H9 (cell line): ENCODE measurements around the gene PAQR4. TPM values are rescaled to one million over a fixed set of nuclear protein-coding genes. Genes with fewer than 3 reads are reported as not detected.
A peak's percentile ranks its signal among the peaks of the same experiment; 100 is the strongest.

Experiments
- DNase-seq: peaks from one replicate; pipeline ENCODE4 v3.0.0-alpha.2; 2017
- H2AFZ ChIP-seq: one replicate; pipeline ENCODE4 v1.6.1; 2013; ENCODE audit warnings: mild to moderate bottlenecking, low read length, control low read depth, moderate library complexity
- H2AK5ac ChIP-seq: 2 replicates; pipeline ENCODE4 v1.6.1; 2013; ENCODE audit warnings: low read length, control low read depth, mixed read lengths; ENCODE audit not compliant: insufficient read length
- H2BK120ac ChIP-seq: one replicate; pipeline ENCODE4 v1.6.1; 2013; ENCODE audit warnings: low read depth, mild to moderate bottlenecking, low read length, control low read depth, inconsistent platforms; ENCODE audit not compliant: poor library complexity, severe bottlenecking
- H2BK12ac ChIP-seq: 2 replicates; pipeline ENCODE4 v1.6.1; 2013; ENCODE audit warnings: low read length, control low read depth, mixed read lengths, low read depth; ENCODE audit not compliant: insufficient read length
- H2BK15ac ChIP-seq: 2 replicates; pipeline ENCODE4 v1.6.1; 2013; ENCODE audit warnings: low read depth, low read length, control low read depth
- H2BK20ac ChIP-seq: one replicate; pipeline ENCODE4 v1.6.1; 2013; ENCODE audit warnings: low read depth, mild to moderate bottlenecking, low read length, control low read depth, inconsistent platforms; ENCODE audit not compliant: poor library complexity, severe bottlenecking
- H2BK5ac ChIP-seq: 2 replicates; pipeline ENCODE4 v1.6.1; 2013; ENCODE audit warnings: low read length, control low read depth, mixed read lengths; ENCODE audit not compliant: insufficient read length
- H3K14ac ChIP-seq: 2 replicates; pipeline ENCODE4 v1.6.1; 2013; ENCODE audit warnings: low read length, control low read depth; ENCODE audit not compliant: insufficient read depth
- H3K18ac ChIP-seq: 2 replicates; pipeline ENCODE4 v1.6.1; 2013; ENCODE audit warnings: low read depth, mild to moderate bottlenecking, mixed read lengths, low read length, control low read depth; ENCODE audit not compliant: insufficient read length
- H3K23ac ChIP-seq: 2 replicates; pipeline ENCODE4 v1.6.1; 2013; ENCODE audit warnings: low read length, control low read depth, mixed read lengths, low read depth; ENCODE audit not compliant: insufficient read length
- H3K23me2 ChIP-seq: 2 replicates; pipeline ENCODE4 v1.6.1; 2013; ENCODE audit warnings: low read depth, mild to moderate bottlenecking, mixed read lengths, low read length, control low read depth; ENCODE audit not compliant: insufficient read length, poor library complexity, severe bottlenecking
- H3K27ac ChIP-seq: 2 replicates; pipeline ENCODE4 v1.5.1; 2013; ENCODE audit warnings: low read length, control low read depth, mixed read lengths, low read depth; ENCODE audit not compliant: insufficient read length
- H3K27me3 ChIP-seq: 2 replicates; pipeline ENCODE4 v1.6.1; 2013; ENCODE audit warnings: low read length, control low read depth, inconsistent platforms; ENCODE audit not compliant: insufficient read depth
- H3K4ac ChIP-seq: 2 replicates; pipeline ENCODE4 v1.6.1; 2013; ENCODE audit warnings: low read depth, mild to moderate bottlenecking, control low read depth, inconsistent platforms, low read length, moderate library complexity
- H3K4me1 ChIP-seq: 2 replicates; pipeline ENCODE4 v1.6.1; 2013; ENCODE audit warnings: low read length, control low read depth, inconsistent platforms; ENCODE audit not compliant: insufficient read depth
- H3K4me2 ChIP-seq: 2 replicates; pipeline ENCODE4 v1.6.1; 2013; ENCODE audit warnings: low read length, control low read depth, mixed read lengths; ENCODE audit not compliant: insufficient read length, insufficient read depth
- H3K56ac ChIP-seq: 2 replicates; pipeline ENCODE4 v1.6.1; 2013; ENCODE audit warnings: low read depth, mild to moderate bottlenecking, mixed read lengths, low read length, control low read depth; ENCODE audit not compliant: insufficient read length
- H3K79me1 ChIP-seq: 2 replicates; pipeline ENCODE4 v1.6.1; 2013; ENCODE audit warnings: low read depth, mild to moderate bottlenecking, moderate library complexity, low read length, control low read depth, inconsistent platforms; ENCODE audit not compliant: insufficient read depth, poor library complexity, severe bottlenecking
- H3K79me2 ChIP-seq: 2 replicates; pipeline ENCODE4 v1.6.1; 2013; ENCODE audit warnings: low read length, control low read depth, inconsistent platforms; ENCODE audit not compliant: insufficient read depth
- H3K9ac ChIP-seq: 2 replicates; pipeline ENCODE4 v1.6.1; 2013; ENCODE audit warnings: low read length, control low read depth, mixed read lengths; ENCODE audit not compliant: insufficient read length; ENCODE audit errors: extremely low read depth
- H3K9me3 ChIP-seq: one replicate; pipeline ENCODE4 v1.6.1; 2013; ENCODE audit warnings: low read depth, low read length, inconsistent platforms; ENCODE audit not compliant: control insufficient read depth
- H3T11ph ChIP-seq: one replicate; pipeline ENCODE4 v1.6.1; 2013; ENCODE audit warnings: mild to moderate bottlenecking, low read length, control low read depth, inconsistent platforms
- H4K20me1 ChIP-seq: one replicate; pipeline ENCODE4 v1.6.1; 2013; ENCODE audit not compliant: control insufficient read depth, insufficient read length, insufficient read depth
- H4K5ac ChIP-seq: 2 replicates; pipeline ENCODE4 v1.6.1; 2013; ENCODE audit warnings: low read depth, mild to moderate bottlenecking, mixed read lengths, low read length, control low read depth; ENCODE audit not compliant: insufficient read length
- H4K8ac ChIP-seq: replicated peaks from 2 replicates; pipeline ENCODE4 v1.6.1; 2013; ENCODE audit warnings: low read length, control low read depth, mixed read lengths, low read depth; ENCODE audit not compliant: insufficient read length
- H4K91ac ChIP-seq: 2 replicates; pipeline ENCODE4 v1.6.1; 2013; ENCODE audit warnings: low read depth, mild to moderate bottlenecking, moderate library complexity, mixed read lengths, low read length, control low read depth; ENCODE audit not compliant: insufficient read length
- H3K27ac Mint-ChIP-seq, 3 experiments: 2 replicates in 2 of 3; 3 replicates in 1 of 3; pipeline ENCODE4 v1.8.0; 2020 to 2021; ENCODE audit warnings: mixed read lengths in 3 of 3, mild to moderate bottlenecking in 1 of 3, moderate library complexity in 1 of 3
- H3K27me3 Mint-ChIP-seq: 2 replicates; pipeline ENCODE4 v1.8.0; 2021; ENCODE audit warnings: low read depth, mild to moderate bottlenecking, moderate library complexity, mixed read lengths
- H3K36me3 Mint-ChIP-seq, 3 experiments: 2 replicates in 2 of 3; 3 replicates in 1 of 3; pipeline ENCODE4 v1.8.0; 2020 to 2021; ENCODE audit warnings: low read depth in 3 of 3, mixed read lengths in 3 of 3; ENCODE audit not compliant: insufficient read depth in 1 of 3
- H3K4me1 Mint-ChIP-seq, 2 experiments: 2 replicates each; pipeline ENCODE4 v1.8.0; 2020; ENCODE audit warnings: mixed read lengths in 2 of 2
- H3K4me3 Mint-ChIP-seq, 2 experiments: 2 replicates in 1 of 2; 3 replicates in 1 of 2; pipeline ENCODE4 v1.8.0; 2020 to 2021; ENCODE audit warnings: mild to moderate bottlenecking in 2 of 2, mixed read lengths in 2 of 2, moderate library complexity in 1 of 2
- H3K9me3 Mint-ChIP-seq, 2 experiments: 2 replicates in 1 of 2; 3 replicates in 1 of 2; pipeline ENCODE4 v1.8.0; 2020; ENCODE audit warnings: mild to moderate bottlenecking in 2 of 2, mixed read lengths in 2 of 2, moderate library complexity in 1 of 2
- WGBS: extraction: QIAGEN DNeasy Blood & Tissue Kit; methylation state at CpG from one replicate; pipeline ENCODE4 v1.1.7; 2013; ENCODE audit warnings: missing lambda C conversion rate, low lambda C conversion rate, mixed read lengths; ENCODE audit not compliant: insufficient read length; ENCODE audit errors: extremely low coverage; 5-methylcytosine and 5-hydroxymethylcytosine counted together
- total RNA-seq: library from RNA; stranded (reverse); gene quantifications from 2 replicates; pipeline ENCODE4 v1.2.1, GENCODE V29; 2021
- TF ChIP-seq, protein P1 (sequence below): fragments of 200-600 bp; sonication (generic); conservative IDR thresholded peaks from 3 replicates; pipeline ENCODE4 v1.8.0; 2021; ENCODE audit warnings: antibody characterized with exemption, mild to moderate bottlenecking

PAQR4 gene
- total RNA-seq, 1 experiment from 2014 or later: 32.1 TPM

DNA sequence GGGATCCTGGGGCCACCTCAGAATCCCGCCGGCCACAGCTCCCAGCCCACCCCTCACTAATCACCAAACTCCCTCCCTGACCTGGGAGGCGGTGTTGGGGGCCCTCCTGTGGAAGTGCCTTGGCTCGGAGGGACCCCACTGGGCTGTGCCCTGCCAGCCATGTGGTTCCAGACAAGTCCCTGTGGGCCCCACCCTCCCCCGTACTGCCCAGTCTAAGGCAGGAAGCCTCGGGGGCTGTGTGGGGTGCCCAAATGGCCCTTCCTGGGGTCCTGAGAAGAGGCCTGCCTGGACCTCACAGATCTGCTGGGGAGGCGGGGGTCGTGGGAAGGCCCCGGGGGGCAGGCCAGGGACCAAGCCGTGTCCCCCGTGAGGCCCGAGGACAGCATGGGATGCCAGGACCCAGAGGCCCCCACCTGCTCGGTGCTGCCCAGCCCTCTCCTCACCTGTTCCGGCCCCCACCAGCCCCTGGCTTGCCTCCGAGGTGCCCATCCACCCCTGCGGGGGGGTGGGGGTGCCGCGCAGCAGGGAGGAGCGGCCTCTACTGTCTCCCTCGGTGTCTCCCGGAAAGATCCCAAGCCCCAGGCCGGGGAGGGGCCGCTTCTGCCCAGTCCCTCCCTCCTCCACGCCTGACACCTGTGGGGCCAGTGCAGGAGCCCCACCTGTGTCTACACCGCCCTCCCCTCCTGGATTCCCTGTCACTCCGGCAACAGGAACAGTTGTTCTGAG, 14.3 kb upstream of the PAQR4 start:
- no peak overlapping the region for H2BK20ac ChIP-seq
- H3K9ac ChIP-seq: no peak overlapping the region
- H3K79me2 ChIP-seq: no peaks in the 10 kb centered on the region
- no peak overlapping the region for H4K8ac ChIP-seq
- no peak overlapping the region for H2BK120ac ChIP-seq
- H3K23ac ChIP-seq: no peak overlapping the region
- H4K91ac ChIP-seq: no peak overlapping the region
- H3K18ac ChIP-seq: no peak overlapping the region
- no peak overlapping the region for H3K14ac ChIP-seq
- H3K56ac ChIP-seq: no peak overlapping the region
- H3K79me1 ChIP-seq: no peaks in the 10 kb centered on the region
- no peak overlapping the region for H2AFZ ChIP-seq
- TF ChIP-seq, protein P1, sequence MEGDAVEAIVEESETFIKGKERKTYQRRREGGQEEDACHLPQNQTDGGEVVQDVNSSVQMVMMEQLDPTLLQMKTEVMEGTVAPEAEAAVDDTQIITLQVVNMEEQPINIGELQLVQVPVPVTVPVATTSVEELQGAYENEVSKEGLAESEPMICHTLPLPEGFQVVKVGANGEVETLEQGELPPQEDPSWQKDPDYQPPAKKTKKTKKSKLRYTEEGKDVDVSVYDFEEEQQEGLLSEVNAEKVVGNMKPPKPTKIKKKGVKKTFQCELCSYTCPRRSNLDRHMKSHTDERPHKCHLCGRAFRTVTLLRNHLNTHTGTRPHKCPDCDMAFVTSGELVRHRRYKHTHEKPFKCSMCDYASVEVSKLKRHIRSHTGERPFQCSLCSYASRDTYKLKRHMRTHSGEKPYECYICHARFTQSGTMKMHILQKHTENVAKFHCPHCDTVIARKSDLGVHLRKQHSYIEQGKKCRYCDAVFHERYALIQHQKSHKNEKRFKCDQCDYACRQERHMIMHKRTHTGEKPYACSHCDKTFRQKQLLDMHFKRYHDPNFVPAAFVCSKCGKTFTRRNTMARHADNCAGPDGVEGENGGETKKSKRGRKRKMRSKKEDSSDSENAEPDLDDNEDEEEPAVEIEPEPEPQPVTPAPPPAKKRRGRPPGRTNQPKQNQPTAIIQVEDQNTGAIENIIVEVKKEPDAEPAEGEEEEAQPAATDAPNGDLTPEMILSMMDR: no peak
- no peak overlapping the region for H3T11ph ChIP-seq
- no peaks in the 10 kb centered on the region for H4K20me1 ChIP-seq
- no peak overlapping the region for H3K4ac ChIP-seq
- peaks cover 3% of the 10 kb centered on the region; the same call in 1 of the 2 replicates for H3K4me1 ChIP-seq
- no peaks in the 10 kb centered on the region for H3K9me3 ChIP-seq
- Mint-ChIP-seq H3K4me3 (no peak overlapping the region), H3K27me3 (peaks cover 4% of the 10 kb centered on the region), H3K27ac (no peak overlapping the region; a peak in 1 of 7 replicates), H3K36me3 (no peaks in the 10 kb centered on the region), H3K4me1 (peaks cover 14 to 22% of the 10 kb centered on the region in 2 experiments), H3K9me3 (no peaks in the 10 kb centered on the region; a peak in 1 of 5 replicates)
- no peak overlapping the region for H2BK5ac ChIP-seq
- no peak overlapping the region for H2AK5ac ChIP-seq
- H3K4me2 ChIP-seq: no peak overlapping the region
- no peak overlapping the region for H4K5ac ChIP-seq
- H2BK15ac ChIP-seq: no peak overlapping the region; the same call in 1 of the 2 replicates
- peak; percentile 32 for DNase-seq
- H3K27ac ChIP-seq: no peak overlapping the region
- no peaks in the 10 kb centered on the region for H3K23me2 ChIP-seq
- WGBS: no CpG with 5 or more reads among the region's 26 CpGs
- no peaks in the 10 kb centered on the region for H3K27me3 ChIP-seq
- H2BK12ac ChIP-seq: no peak overlapping the region
